ENCODE measurements around the gene NDUFB4. TPM values are rescaled to one million over a fixed set of nuclear protein-coding genes. Genes with fewer than 3 reads are reported as not detected.
"Not testable (repeated sequence)": the region's sequence is repeated elsewhere in the genome, so short reads cannot be mapped to it uniquely, and the experiment has no call there.

Gene NDUFB4
- total RNA-seq, 4 donors from 2014 or later, result 17.8 to 203 (median 91.8) TPM

- Histone ChIP-seq H3K4me3 (no peak overlapping the region), H3K27me3 (no peaks in the 10 kb centered on the region), H3K4me1 (no peaks in the 10 kb centered on the region), H3K36me3 (no peaks in the 10 kb centered on the region), H3K9me3 (peaks cover 0 to 9% of the 10 kb centered on the region in 2 donors), H3K27ac (no peak overlapping the region)
- intact Hi-C loops (cut with DNase I; ENCODE audit: low total_unique reads), result no loop called here
- TF ChIP-seq POLR2A (IDR thresholded peaks at IDR 0.05) (no peak), CTCF (IDR thresholded peaks at IDR 0.05) (no peak)
- DNase-seq, result no peak
These were observed 27.6 kb downstream of the NDUFB4 start for GRCh38 chr3:120623727-120624093.

DNA sequence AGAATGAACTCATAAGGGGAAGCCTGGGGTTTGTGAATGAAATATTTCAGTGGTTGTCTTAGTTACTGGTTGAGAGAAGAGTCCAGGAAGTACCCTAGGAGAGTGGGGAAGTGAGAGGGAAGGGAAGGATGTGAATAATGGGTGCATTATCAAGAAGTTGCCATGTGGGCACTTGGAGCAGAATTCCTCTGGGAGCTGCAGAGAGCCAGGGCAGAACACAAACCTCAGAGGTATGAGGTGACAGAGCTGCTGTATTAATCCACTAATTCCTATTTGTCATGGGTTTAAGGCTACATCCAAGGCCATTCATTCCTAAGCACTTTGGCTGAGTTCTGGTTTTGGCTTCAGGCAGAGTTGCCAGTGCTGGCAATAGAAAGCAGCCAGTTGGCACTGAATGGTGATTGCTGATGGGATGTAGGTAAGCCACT, 29.0 kb downstream of the NDUFB4 start:
- Histone ChIP-seq H3K27me3 (no peaks in the 10 kb centered on the region), H3K4me1 (no peaks in the 10 kb centered on the region), H3K9me3 (peaks cover 0 to 9% of the 10 kb centered on the region in 2 donors), H3K27ac (no peak overlapping the region), H3K36me3 (no peaks in the 10 kb centered on the region), H3K4me3 (no peak overlapping the region)
- DNase-seq, result no peak
- intact Hi-C loops (cut with DNase I; ENCODE audit: low total_unique reads), result no loop called here
- TF ChIP-seq CTCF (IDR thresholded peaks at IDR 0.05), result no peak
- TF ChIP-seq POLR2A (IDR thresholded peaks at IDR 0.05), result no peak

GRCh38 chr3:120634539-120634938, 38.4 kb downstream of the NDUFB4 start:
- no peaks in the 10 kb centered on the region for H3K4me1 ChIP-seq
- TF ChIP-seq POLR2A (IDR thresholded peaks at IDR 0.05) (no peak), CTCF (IDR thresholded peaks at IDR 0.05) (no peak)
- no peaks in the 10 kb centered on the region for H3K9me3 ChIP-seq
- H3K27ac ChIP-seq, result no peak overlapping the region
- no peak overlapping the region for H3K4me3 ChIP-seq
- H3K36me3 ChIP-seq, result no peaks in the 10 kb centered on the region
- intact Hi-C loops (cut with DNase I; ENCODE audit: low total_unique reads), result no loop called here
- DNase-seq, result no peak
- no peaks in the 10 kb centered on the region for H3K27me3 ChIP-seq

DNA sequence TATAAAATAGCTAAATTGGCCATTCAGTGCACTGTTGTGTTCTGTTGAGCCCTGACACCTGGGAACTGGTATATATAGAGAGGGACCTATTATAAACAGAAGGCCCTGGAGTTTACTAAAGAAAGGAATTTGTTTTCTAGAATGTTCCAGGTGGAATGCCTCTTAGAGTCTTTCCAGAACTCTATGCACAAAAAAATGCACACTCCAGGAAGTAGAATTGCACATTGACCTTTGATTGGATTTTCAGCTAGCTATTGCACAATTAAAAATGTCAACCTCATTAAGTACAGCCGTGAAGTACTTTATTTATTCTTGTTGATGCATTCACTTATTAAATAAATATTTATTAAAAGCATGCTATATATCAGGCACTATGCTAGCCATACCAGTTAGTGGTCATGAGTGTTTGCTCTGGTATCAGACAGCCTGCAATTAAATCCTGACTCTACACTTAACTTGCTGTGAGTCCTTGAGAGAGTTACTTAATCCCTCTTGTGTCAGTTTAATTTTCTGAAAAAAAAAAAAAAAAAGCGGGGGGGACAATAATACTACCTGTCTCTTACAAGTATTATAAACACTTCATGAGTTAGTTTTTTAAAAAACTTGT, 40.8 kb downstream of the NDUFB4 start:
- H3K27me3 ChIP-seq, result no peaks in the 10 kb centered on the region
- DNase-seq, result no peak
- H3K9me3 ChIP-seq, result no peaks in the 10 kb centered on the region
- intact Hi-C loops (cut with DNase I; ENCODE audit: low total_unique reads), result no loop called here
- H3K4me3 ChIP-seq, result no peak overlapping the region
- no peak for TF ChIP-seq POLR2A (IDR thresholded peaks at IDR 0.05)
- TF ChIP-seq CTCF (IDR thresholded peaks at IDR 0.05), result no peak
- H3K36me3 ChIP-seq, result no peaks in the 10 kb centered on the region
- H3K27ac ChIP-seq, result no peak overlapping the region
- H3K4me1 ChIP-seq, result no peaks in the 10 kb centered on the region

DNA sequence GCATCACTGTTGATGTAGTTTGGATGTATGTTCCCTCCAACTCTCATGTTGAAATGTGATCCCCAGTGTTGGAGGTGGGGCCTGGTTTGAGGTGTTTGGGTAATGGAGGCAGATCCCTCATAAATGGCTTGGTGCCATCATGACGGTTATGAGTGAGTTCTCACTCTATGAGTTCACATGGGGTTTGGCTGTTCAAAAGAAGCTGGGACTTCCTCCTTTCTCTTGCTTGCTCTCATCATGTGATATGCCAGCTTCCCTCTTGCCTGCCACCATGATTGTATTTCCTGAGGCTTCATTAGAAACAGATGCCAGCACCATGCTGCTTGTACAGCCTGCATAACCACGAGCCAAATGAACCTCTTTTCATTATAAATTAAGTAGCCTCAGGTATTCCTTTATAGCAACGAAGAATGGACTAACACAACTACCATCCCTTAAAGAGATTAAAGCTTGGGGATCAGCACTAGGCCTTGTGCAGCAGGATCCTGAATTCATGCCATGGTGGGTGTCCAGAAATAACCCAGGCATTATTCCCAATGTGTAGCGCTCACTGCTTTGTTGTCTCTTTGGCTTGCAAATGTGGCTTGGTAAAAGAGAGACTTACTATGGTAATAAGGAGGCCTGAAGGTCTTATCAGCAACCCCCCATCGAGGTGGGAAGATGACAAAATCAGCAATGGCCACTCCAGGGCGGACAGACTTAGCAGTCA, 41.9 kb downstream of the NDUFB4 start:
- no peaks in the 10 kb centered on the region for H3K9me3 ChIP-seq
- TF ChIP-seq POLR2A (IDR thresholded peaks at IDR 0.05) (no peak), CTCF (IDR thresholded peaks at IDR 0.05) (no peak)

DNA sequence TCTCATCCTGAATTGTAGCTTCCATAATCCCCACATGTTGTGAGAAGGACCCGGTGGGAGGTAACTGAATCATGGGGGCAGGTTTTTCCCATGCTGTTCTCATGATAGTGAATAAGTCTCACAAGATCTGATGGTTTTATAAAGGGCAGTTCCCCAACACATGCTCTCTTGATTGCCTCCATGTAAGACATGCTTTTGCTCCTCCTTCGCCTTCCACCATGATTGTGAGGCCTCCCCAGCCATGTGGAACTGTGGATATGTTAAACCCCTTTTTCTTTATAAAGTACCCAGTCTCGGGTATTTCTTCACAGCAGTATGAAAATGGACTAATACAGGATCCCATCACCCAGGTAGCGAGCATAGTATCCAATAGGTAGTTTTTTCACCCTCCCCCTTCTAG, 42.7 kb downstream of the NDUFB4 start:
- DNase-seq, result not testable (repeated sequence)

More for the DNA sequence above, 41.9 kb downstream of the NDUFB4 start:
- no peak overlapping the region for H3K4me3 ChIP-seq
- intact Hi-C loops (cut with DNase I; ENCODE audit: low total_unique reads), result no loop called here
- no peak overlapping the region for H3K27ac ChIP-seq
- H3K4me1 ChIP-seq, result no peaks in the 10 kb centered on the region
- H3K36me3 ChIP-seq, result no peaks in the 10 kb centered on the region
- DNase-seq, result no peak
- H3K27me3 ChIP-seq, result no peaks in the 10 kb centered on the region

More for the DNA sequence above, 42.7 kb downstream of the NDUFB4 start:
- H3K9me3 ChIP-seq; H3K36me3 ChIP-seq; H3K4me3 ChIP-seq; intact Hi-C loops (cut with DNase I; ENCODE audit: low total_unique reads); H3K27me3 ChIP-seq; H3K4me1 ChIP-seq; H3K27ac ChIP-seq: not testable (repeated sequence)
